Liver (tissue), 9 donors: ENCODE measurements around the gene TMTC2. TPM values are rescaled to one million over a fixed set of nuclear protein-coding genes. Genes with fewer than 3 reads are reported as not detected.

Experiments
- DNase-seq: peaks from one replicate; pipeline ENCODE4 v3.0.0-alpha.2; 2017; ENCODE audit warnings: low spot score
- H3K27ac ChIP-seq, 2 donors: one replicate each; pipeline ENCODE4 v1.7.0; 2013; ENCODE audit warnings: inconsistent platforms in 2 of 2, low read length in 2 of 2, control low read depth in 1 of 2, low read depth in 1 of 2, mild to moderate bottlenecking in 1 of 2
- H3K27me3 ChIP-seq, 4 donors: one replicate each; pipeline versions ENCODE4 v1.6.1 to v1.7.0; 2013; ENCODE audit warnings: low read length in 3 of 4, inconsistent platforms in 1 of 4, mild to moderate bottlenecking in 1 of 4, moderate library complexity in 1 of 4; ENCODE audit not compliant: control insufficient read depth in 4 of 4, insufficient read depth in 4 of 4
- H3K36me3 ChIP-seq, 4 donors: one replicate each; pipeline versions ENCODE4 v1.6.1 to v1.7.0; 2013; ENCODE audit warnings: low read length in 3 of 4, mild to moderate bottlenecking in 3 of 4, low read depth in 1 of 4, moderate library complexity in 1 of 4; ENCODE audit not compliant: control insufficient read depth in 4 of 4, insufficient read depth in 3 of 4
- H3K4me1 ChIP-seq, 4 donors: one replicate each; pipeline versions ENCODE4 v1.6.1 to v1.7.0; 2013; ENCODE audit warnings: low read length in 3 of 4, mild to moderate bottlenecking in 3 of 4, moderate library complexity in 1 of 4; ENCODE audit not compliant: control insufficient read depth in 4 of 4, insufficient read depth in 4 of 4
- H3K4me3 ChIP-seq, 3 donors: one replicate each; pipeline versions ENCODE4 v1.6.1 to v1.7.0; 2013; ENCODE audit warnings: low read length in 3 of 3, control low read depth in 1 of 3, low read depth in 1 of 3, mild to moderate bottlenecking in 1 of 3
- H3K9ac ChIP-seq, 2 donors: one replicate each; pipeline ENCODE4 v1.7.0; 2013; ENCODE audit warnings: low read length in 2 of 2, mild to moderate bottlenecking in 2 of 2, moderate library complexity in 2 of 2, control low read depth in 1 of 2, low read depth in 1 of 2
- H3K9me3 ChIP-seq, 4 donors: one replicate each; pipeline versions ENCODE4 v1.6.1 to v1.7.0; 2013; ENCODE audit warnings: low read length in 3 of 4; ENCODE audit not compliant: control insufficient read depth in 4 of 4
- FOXA1 ChIP-seq: IDR thresholded peaks from 2 replicates; pipeline ENCODE4 v1.6.1; 2016; ENCODE audit warnings: antibody characterized with exemption
- FOXA2 ChIP-seq: IDR thresholded peaks from 2 replicates; pipeline ENCODE4 v1.6.1; 2016; ENCODE audit warnings: antibody characterized with exemption
- GABPA ChIP-seq, 2 donors: IDR thresholded peaks in 1 of 2; conservative IDR thresholded peaks in 1 of 2; 2 replicates each; pipeline ENCODE4 v1.6.1; 2016; ENCODE audit warnings: antibody characterized with exemption in 2 of 2, mild to moderate bottlenecking in 1 of 2, moderate library complexity in 1 of 2
- HNF4A ChIP-seq, 2 donors: conservative IDR thresholded peaks; 2 replicates each; pipeline ENCODE4 v1.6.1; 2016; ENCODE audit warnings: antibody characterized with exemption in 2 of 2, mild to moderate bottlenecking in 2 of 2
- HNF4G ChIP-seq: IDR thresholded peaks from 2 replicates; pipeline ENCODE4 v1.6.1; 2016; ENCODE audit warnings: antibody characterized with exemption
- JUND ChIP-seq, 2 donors: IDR thresholded peaks; 2 replicates each; pipeline ENCODE4 v1.6.1; 2016; ENCODE audit warnings: antibody characterized with exemption in 2 of 2
- MAX ChIP-seq: IDR thresholded peaks from 2 replicates; pipeline ENCODE4 v1.6.1; 2016; ENCODE audit warnings: antibody characterized with exemption
- NR2F2 ChIP-seq: IDR thresholded peaks from 2 replicates; pipeline ENCODE4 v1.6.1; 2016; ENCODE audit warnings: antibody characterized with exemption
- RAD21 ChIP-seq, 2 donors: IDR thresholded peaks; 2 replicates each; pipeline ENCODE4 v1.6.1; 2016; ENCODE audit warnings: antibody characterized with exemption in 2 of 2, mild to moderate bottlenecking in 2 of 2
- REST ChIP-seq: IDR thresholded peaks from 2 replicates; pipeline ENCODE4 v1.6.1; 2016; ENCODE audit warnings: antibody characterized with exemption, mild to moderate bottlenecking
- RXRA ChIP-seq, 2 donors: IDR thresholded peaks; 2 replicates each; pipeline ENCODE4 v1.6.1; 2017 to 2018; ENCODE audit warnings: antibody characterized with exemption in 2 of 2, mild to moderate bottlenecking in 1 of 2
- SP1 ChIP-seq: IDR thresholded peaks from 2 replicates; pipeline ENCODE4 v1.6.1; 2018; ENCODE audit warnings: antibody characterized with exemption, mild to moderate bottlenecking
- TAF1 ChIP-seq: conservative IDR thresholded peaks from 2 replicates; pipeline ENCODE4 v1.6.1; 2016; ENCODE audit warnings: antibody characterized with exemption, mild to moderate bottlenecking
- YY1 ChIP-seq: IDR thresholded peaks from 2 replicates; pipeline ENCODE4 v1.6.1; 2016; ENCODE audit warnings: antibody characterized with exemption, mild to moderate bottlenecking
- ZBTB33 ChIP-seq: IDR thresholded peaks from 2 replicates; pipeline ENCODE4 v1.6.1; 2016; ENCODE audit warnings: antibody characterized with exemption
- WGBS: extraction: QIAGEN DNeasy Blood & Tissue Kit; methylation state at CpG from one replicate; pipeline ENCODE4 v1.1.7; 2013; 5-methylcytosine and 5-hydroxymethylcytosine counted together
- polyA plus RNA-seq, 2 donors: library from polyadenylated mRNA; stranded (reverse) in 1 of 2; unstranded in 1 of 2; fragments of 200-250 nt in 1 of 2; fragments of >200 nt in 1 of 2; fragmentation: Nextera tagmentation in 1 of 2; extraction: Ambion mirVana in 1 of 2; gene quantifications; one replicate each; pipeline versions ENCODE4 v1.2.1 to v1.2.3, GENCODE V29; 2013 to 2015
- total RNA-seq, 2 donors: library from RNA; depleted of rRNA; stranded (reverse); fragments of >200 nt; gene quantifications; one replicate each; pipeline ENCODE4 v1.2.3, GENCODE V29; 2014
- TF ChIP-seq, protein P1 (sequence below): IDR thresholded peaks from 2 replicates; pipeline ENCODE4 v1.6.1; 2016; ENCODE audit warnings: antibody characterized with exemption
- TF ChIP-seq, protein P2 (sequence below): fragments of 150-350 bp; IDR thresholded peaks from 2 replicates; pipeline ENCODE4 v1.5.1; 2017; ENCODE audit warnings: improper control_type of control experiment, low read depth, low read length; ENCODE audit not compliant: missing input control
- donor health status: healthy.
- donor health status: healthy.
- donor health status: healthy.
- donor health status: healthy.
- donor health status: healthy.

Gene TMTC2
- total and polyA plus RNA-seq, 4 donors: 0.36 to 3.0 (median 0.61) TPM

DNA sequence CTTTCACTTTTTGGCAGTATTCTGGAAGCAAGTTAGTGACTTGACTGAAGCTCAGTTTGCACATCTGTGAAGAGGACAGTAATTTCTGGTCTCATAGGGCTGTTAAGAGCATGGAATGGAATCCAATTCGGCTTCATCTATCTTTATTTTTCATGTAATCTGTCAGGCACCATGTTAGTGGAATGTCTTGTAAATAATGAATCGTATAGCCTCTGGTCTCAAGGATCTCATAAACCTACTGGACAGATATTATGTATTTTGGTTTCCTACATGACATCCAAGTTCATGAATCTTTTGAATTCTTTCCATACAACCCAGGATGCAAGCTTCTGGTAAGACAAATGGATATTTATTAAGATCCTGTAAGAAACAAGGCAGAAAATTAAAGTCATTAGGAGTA is 24.0 kb downstream of the TMTC2 start:
- Histone ChIP-seq H3K27me3 (no peaks in the 10 kb centered on the region), H3K9me3 (no peaks in the 10 kb centered on the region), H3K27ac (no peak overlapping the region), H3K9ac (no peak overlapping the region), H3K36me3 (no peaks in the 10 kb centered on the region), H3K4me1 (no peaks in the 10 kb centered on the region), H3K4me3 (no peak overlapping the region)
- TF ChIP-seq YY1: no peak
- no peak for TF ChIP-seq FOXA2
- TF ChIP-seq FOXA1: no peak
- TF ChIP-seq REST: no peak
- TF ChIP-seq ZBTB33: no peak
- no peak for TF ChIP-seq JUND (IDR thresholded peaks at IDR 0.05)
- TF ChIP-seq RAD21 (IDR thresholded peaks at IDR 0.05): no peak
- no peak for TF ChIP-seq MAX
- TF ChIP-seq, protein P1, sequence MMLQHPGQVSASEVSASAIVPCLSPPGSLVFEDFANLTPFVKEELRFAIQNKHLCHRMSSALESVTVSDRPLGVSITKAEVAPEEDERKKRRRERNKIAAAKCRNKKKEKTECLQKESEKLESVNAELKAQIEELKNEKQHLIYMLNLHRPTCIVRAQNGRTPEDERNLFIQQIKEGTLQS: no peak
- TF ChIP-seq TAF1: no peak
- no peak for TF ChIP-seq SP1
- TF ChIP-seq RXRA (IDR thresholded peaks at IDR 0.05): no peak
- TF ChIP-seq, protein P2, sequence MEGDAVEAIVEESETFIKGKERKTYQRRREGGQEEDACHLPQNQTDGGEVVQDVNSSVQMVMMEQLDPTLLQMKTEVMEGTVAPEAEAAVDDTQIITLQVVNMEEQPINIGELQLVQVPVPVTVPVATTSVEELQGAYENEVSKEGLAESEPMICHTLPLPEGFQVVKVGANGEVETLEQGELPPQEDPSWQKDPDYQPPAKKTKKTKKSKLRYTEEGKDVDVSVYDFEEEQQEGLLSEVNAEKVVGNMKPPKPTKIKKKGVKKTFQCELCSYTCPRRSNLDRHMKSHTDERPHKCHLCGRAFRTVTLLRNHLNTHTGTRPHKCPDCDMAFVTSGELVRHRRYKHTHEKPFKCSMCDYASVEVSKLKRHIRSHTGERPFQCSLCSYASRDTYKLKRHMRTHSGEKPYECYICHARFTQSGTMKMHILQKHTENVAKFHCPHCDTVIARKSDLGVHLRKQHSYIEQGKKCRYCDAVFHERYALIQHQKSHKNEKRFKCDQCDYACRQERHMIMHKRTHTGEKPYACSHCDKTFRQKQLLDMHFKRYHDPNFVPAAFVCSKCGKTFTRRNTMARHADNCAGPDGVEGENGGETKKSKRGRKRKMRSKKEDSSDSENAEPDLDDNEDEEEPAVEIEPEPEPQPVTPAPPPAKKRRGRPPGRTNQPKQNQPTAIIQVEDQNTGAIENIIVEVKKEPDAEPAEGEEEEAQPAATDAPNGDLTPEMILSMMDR: no peak
- TF ChIP-seq NR2F2: no peak
- no peak for TF ChIP-seq HNF4G
- TF ChIP-seq HNF4A (conservative IDR thresholded peaks at IDR 0.05): no peak
- 91% methylated on average over 2 of the region's 2 CpGs for WGBS
- no peak for DNase-seq

DNA sequence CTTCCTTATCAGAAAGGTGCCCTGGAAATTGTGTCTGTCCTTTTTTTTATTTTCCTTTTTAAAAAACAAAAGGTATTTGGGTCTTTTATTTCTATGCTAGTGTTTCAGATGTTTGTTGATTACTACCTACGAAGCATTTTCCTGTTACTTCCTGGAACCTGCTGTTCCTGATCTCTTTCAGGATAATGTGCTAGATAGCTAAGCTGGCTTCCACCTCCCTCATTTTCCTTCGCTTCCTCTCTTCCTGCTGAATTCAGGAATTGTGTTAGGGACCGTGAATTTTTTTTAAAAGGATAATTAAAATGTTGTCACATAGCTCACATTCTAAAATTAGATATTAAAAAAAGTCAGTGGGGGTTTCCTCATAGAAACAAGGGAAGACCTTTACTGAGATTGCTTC is 27.7 kb downstream of the TMTC2 start:
- no peak overlapping the region for H3K27ac ChIP-seq
- H3K4me1 ChIP-seq: no peaks in the 10 kb centered on the region
- no peaks in the 10 kb centered on the region for H3K36me3 ChIP-seq
- no peak overlapping the region for H3K9ac ChIP-seq
- WGBS: 81% methylated on average over 3 of the region's 3 CpGs
- DNase-seq: no peak
- H3K4me3 ChIP-seq: no peak overlapping the region
- TF ChIP-seq GABPA (IDR thresholded peaks at IDR 0.05 in 1 of 2, conservative IDR thresholded peaks at IDR 0.05 in 1 of 2) (no peak), RAD21 (IDR thresholded peaks at IDR 0.05) (no peak), YY1 (no peak), RXRA (IDR thresholded peaks at IDR 0.05) (no peak), NR2F2 (no peak)
- no peaks in the 10 kb centered on the region for H3K27me3 ChIP-seq
- H3K9me3 ChIP-seq: no peaks in the 10 kb centered on the region
